IPS DF 6.9 (cell line): Measurements from ENCODE around the gene RELCH.
A peak's percentile ranks its signal among the peaks of the same experiment; 100 is the strongest.

ENCODE experiments used
- DNase-seq: peaks from one replicate; pipeline ENCODE4 v3.0.0-alpha.2; 2013; ENCODE audit warnings: low read depth, low spot score
- H3K27ac ChIP-seq: one replicate; pipeline ENCODE4 v1.5.1; 2013; ENCODE audit warnings: low read length, control low read depth
- H3K27me3 ChIP-seq: 2 replicates; pipeline ENCODE4 v1.6.1; 2013; ENCODE audit warnings: mild to moderate bottlenecking, low read length; ENCODE audit not compliant: control insufficient read depth, insufficient read depth
- H3K36me3 ChIP-seq: 2 replicates; pipeline ENCODE4 v1.6.1; 2013; ENCODE audit warnings: low read length; ENCODE audit not compliant: control insufficient read depth, insufficient read depth
- H3K4me1 ChIP-seq: 2 replicates; pipeline ENCODE4 v1.6.1; 2013; ENCODE audit warnings: low read length; ENCODE audit not compliant: control insufficient read depth, insufficient read depth
- H3K4me3 ChIP-seq: 2 replicates; pipeline ENCODE4 v1.5.1; 2013; ENCODE audit warnings: mild to moderate bottlenecking, low read length
- H3K9me3 ChIP-seq: 2 replicates; pipeline ENCODE4 v1.6.1; 2013; ENCODE audit warnings: low read length, inconsistent platforms; ENCODE audit not compliant: control insufficient read depth, insufficient read depth
- WGBS: extraction: QIAGEN DNeasy Blood & Tissue Kit; methylation state at CpG from one replicate; pipeline ENCODE4 v1.1.7; 2013; ENCODE audit warnings: mixed read lengths, missing lambda C conversion rate; ENCODE audit not compliant: insufficient read length, insufficient coverage; 5-methylcytosine and 5-hydroxymethylcytosine counted together

RELCH gene

DNA sequence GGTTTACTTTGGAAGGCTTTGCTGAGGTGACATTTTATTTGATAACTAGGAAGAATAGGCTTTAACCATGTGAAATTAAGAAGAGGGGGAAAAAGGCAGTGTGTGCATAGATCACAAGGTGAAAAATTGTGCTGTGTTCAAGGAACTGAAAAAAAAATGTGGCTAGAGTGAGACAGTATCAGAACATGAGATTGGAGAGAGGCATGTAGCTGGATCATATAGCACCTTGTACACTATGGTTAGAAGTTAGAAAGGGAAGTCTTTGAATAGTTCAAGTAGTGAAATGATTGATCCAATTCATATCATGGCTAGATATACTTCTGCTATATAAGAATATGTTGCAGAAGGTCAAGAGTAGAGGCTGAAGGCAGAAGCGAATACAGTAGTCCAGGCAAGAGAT is 125.8 kb downstream of the RELCH start:
- WGBS, result no CpG with 5 or more reads among the region's 1 CpG
- DNase-seq, result no peak
- no peaks in the 10 kb centered on the region for H3K27me3 ChIP-seq
- no peaks in the 10 kb centered on the region for H3K9me3 ChIP-seq
- no peak overlapping the region for H3K27ac ChIP-seq
- no peaks in the 10 kb centered on the region for H3K36me3 ChIP-seq
- H3K4me3 ChIP-seq, result no peak overlapping the region
- H3K4me1 ChIP-seq, result no peaks in the 10 kb centered on the region

- no CpG with 5 or more reads among the region's 4 CpGs for WGBS
- H3K36me3 ChIP-seq, result no peaks in the 10 kb centered on the region
Observed at GRCh38 chr18:62318228-62319180, 131.4 kb downstream of the RELCH start.

DNA sequence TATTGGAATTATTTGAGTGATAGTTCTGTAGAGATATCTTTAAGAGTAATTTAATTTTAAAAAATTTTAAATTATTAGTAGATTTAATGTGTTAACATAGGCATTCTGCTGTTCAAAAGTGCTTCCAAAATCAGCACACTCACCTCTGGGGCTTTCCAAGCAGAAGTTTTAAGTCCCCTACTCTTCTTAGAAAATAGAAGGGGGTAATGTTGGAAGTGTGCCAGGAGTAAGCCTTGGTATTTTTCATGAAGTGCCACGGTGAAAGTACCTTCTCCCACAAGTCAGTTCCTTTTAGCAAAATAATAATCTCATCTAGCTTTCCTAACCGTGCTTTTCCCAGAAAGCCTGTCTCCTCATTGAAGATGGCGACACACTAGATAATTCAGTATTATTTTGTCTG is 134.1 kb downstream of the RELCH start:
- DNase-seq, result no peak
- WGBS, result no CpG with 5 or more reads among the region's 3 CpGs
- H3K4me3 ChIP-seq, result no peak overlapping the region

More at GRCh38 chr18:62318228-62319180, 131.4 kb downstream of the RELCH start:
- no peaks in the 10 kb centered on the region; the same call in 1 of the 2 replicates for H3K4me1 ChIP-seq
- no peak overlapping the region for H3K4me3 ChIP-seq
- no peaks in the 10 kb centered on the region for H3K27me3 ChIP-seq
- no peak for DNase-seq
- no peaks in the 10 kb centered on the region for H3K9me3 ChIP-seq
- H3K27ac ChIP-seq, result no peak overlapping the region

GRCh38 chr18:62323483-62324180 is 136.6 kb downstream of the RELCH start:
- WGBS, result no CpG with 5 or more reads among the region's 6 CpGs
- no peak for DNase-seq
- Histone ChIP-seq H3K27me3 (peaks cover 11% of the 10 kb centered on the region; the same call in 1 of the 2 replicates), H3K4me3 (no peak overlapping the region), H3K9me3 (no peaks in the 10 kb centered on the region), H3K4me1 (no peaks in the 10 kb centered on the region; the same call in none of the 2 replicates), H3K36me3 (no peaks in the 10 kb centered on the region), H3K27ac (no peak overlapping the region)

More for the DNA sequence above, 134.1 kb downstream of the RELCH start:
- Histone ChIP-seq H3K9me3 (no peaks in the 10 kb centered on the region), H3K4me1 (no peaks in the 10 kb centered on the region; the same call in 1 of the 2 replicates), H3K27ac (no peak overlapping the region), H3K27me3 (peaks cover under 1% of the 10 kb centered on the region; the same call in 1 of the 2 replicates), H3K36me3 (no peaks in the 10 kb centered on the region)

GRCh38 chr18:62324181-62324828 is 137.2 kb downstream of the RELCH start:
- peaks cover 3% of the 10 kb centered on the region for H3K4me1 ChIP-seq
- H3K4me3 ChIP-seq, result peak overlapping the region; percentile 56; the same call in 1 of the 2 replicates
- H3K36me3 ChIP-seq, result no peaks in the 10 kb centered on the region
- peaks cover 11% of the 10 kb centered on the region; the same call in 1 of the 2 replicates for H3K27me3 ChIP-seq
- H3K27ac ChIP-seq, result no peak overlapping the region
- WGBS, result no CpG with 5 or more reads among the region's 12 CpGs
- DNase-seq, result no peak
- H3K9me3 ChIP-seq, result no peaks in the 10 kb centered on the region

DNA sequence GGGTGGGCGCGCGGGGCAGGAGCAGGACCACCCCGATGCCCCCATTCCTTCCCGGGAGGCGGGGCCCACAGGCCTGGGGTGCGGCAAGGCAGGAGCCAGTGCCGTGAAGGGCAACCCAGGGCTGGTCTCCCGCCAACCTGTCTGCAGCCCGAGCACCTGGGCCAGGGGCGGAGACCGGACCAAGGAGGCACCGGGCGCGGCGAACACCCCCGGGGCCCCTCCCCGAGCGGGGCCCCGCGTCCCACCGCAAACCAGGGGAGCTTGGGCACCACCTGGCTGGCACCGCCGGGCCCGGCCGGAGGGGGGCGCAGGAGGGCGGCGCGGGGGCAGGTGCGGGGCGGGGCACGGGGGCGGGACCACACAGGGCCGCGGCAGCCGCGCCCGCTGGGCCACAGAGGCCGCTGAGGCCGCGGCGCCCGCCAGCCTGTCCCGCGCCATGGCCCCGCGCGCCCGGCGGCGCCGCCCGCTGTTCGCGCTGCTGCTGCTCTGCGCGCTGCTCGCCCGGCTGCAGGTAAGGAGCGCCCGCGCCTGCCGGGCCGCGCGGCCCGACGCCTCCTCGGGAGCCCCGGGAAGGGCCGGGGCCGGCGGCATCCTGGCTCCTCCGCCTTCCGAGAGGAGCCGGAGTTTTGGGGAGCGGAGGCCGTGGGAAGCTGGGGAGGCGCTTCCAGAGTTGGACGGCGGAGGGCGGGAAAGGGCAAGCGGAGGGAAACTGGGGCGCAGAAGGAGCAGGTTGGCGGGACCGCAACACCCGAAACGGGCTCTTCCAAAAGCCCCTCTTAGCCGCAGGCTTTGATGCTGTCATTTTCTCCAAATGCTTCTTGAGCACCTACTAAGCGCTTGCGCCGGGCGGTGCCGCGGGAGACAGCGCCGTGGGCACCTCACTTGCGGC is 138.1 kb downstream of the RELCH start, which contains the start of gene TNFRSF11A:
TNFRSF11A (plus strand) TSS at position 394 of the 889 bp plus-strand sequence; CDS start at position 437, 43 bp downstream.
- WGBS, result no CpG with 5 or more reads among the region's 99 CpGs
- Histone ChIP-seq H3K27ac (no peak within 1 kb of the TSS), H3K36me3 (no peaks in the 10 kb centered on the region), H3K9me3 (no peaks in the 10 kb centered on the region), H3K4me3 (peak within 1 kb of the TSS; percentile 64), H3K27me3 (peaks cover 11% of the 10 kb centered on the region; the same call in 1 of the 2 replicates), H3K4me1 (peaks cover 6% of the 10 kb centered on the region)
- DNase-seq, result no peak

GRCh38 chr18:62325806-62326645 is 139.0 kb downstream of the RELCH start:
- H3K27ac ChIP-seq, result no peak overlapping the region
- H3K9me3 ChIP-seq, result no peaks in the 10 kb centered on the region
- WGBS, result no CpG with 5 or more reads among the region's 45 CpGs
- peak overlapping the region; percentile 64; the same call in 1 of the 2 replicates for H3K4me3 ChIP-seq
- H3K36me3 ChIP-seq, result no peaks in the 10 kb centered on the region
- peaks cover 11% of the 10 kb centered on the region; the same call in 1 of the 2 replicates for H3K27me3 ChIP-seq
- no peak for DNase-seq
- H3K4me1 ChIP-seq, result peaks cover 6% of the 10 kb centered on the region

GRCh38 chr18:62326646-62327348 is 139.7 kb downstream of the RELCH start:
- H3K4me3 ChIP-seq, result peak overlapping the region; percentile 64; the same call in 1 of the 2 replicates
- H3K4me1 ChIP-seq, result peaks cover 6% of the 10 kb centered on the region
- no peak for DNase-seq
- H3K27ac ChIP-seq, result no peak overlapping the region
- H3K9me3 ChIP-seq, result no peaks in the 10 kb centered on the region
- no CpG with 5 or more reads among the region's 12 CpGs for WGBS
- H3K27me3 ChIP-seq, result peaks cover 11% of the 10 kb centered on the region; the same call in 1 of the 2 replicates
- H3K36me3 ChIP-seq, result no peaks in the 10 kb centered on the region
